Measurements from ENCODE around the gene CFAP73. TPM values are rescaled to one million over a fixed set of nuclear protein-coding genes. Genes with fewer than 3 reads are reported as not detected.

Gene CFAP73
- total and polyA plus RNA-seq, 10 of the 15 experiments (the other 5 are each of a cell fraction or from before 2014, with no cell fraction given), result 0.18 TPM; not detected in 9

- no peak for ATAC-seq
- H3K79me2 ChIP-seq (ENCODE audit: control insufficient read depth, insufficient read depth, low read length), result no peaks in the 10 kb centered on the region
- intact Hi-C loops (cut with micrococcal nuclease; ENCODE audit: unreplicated experiment) (loop anchor here (5.0 kb wide), 2 partner anchors 179 to 269 kb away; no protein-coding TSS in a partner anchor), in situ Hi-C loops (cut with MboI) (no loop called here)
- H3K27me3 ChIP-seq (replicated peaks in 1 of 2; ENCODE audit: control insufficient read depth in 2 of 2, insufficient read depth in 2 of 2, low read length in 1 of 2), result no peaks in the 10 kb centered on the region
- RAD21 ChIA-PET (ENCODE audit: unreplicated experiment), result interaction anchor here (1.0 to 4.3 kb wide), 8 partner anchors 14 to 272 kb away, joined by 3 to 29 read pairs (median 4); no protein-coding TSS in a partner anchor
- no peak overlapping the region for H3K27ac ChIP-seq (ENCODE audit: control insufficient read depth, insufficient read depth)
- H2AFZ ChIP-seq (ENCODE audit: control insufficient read depth, low read depth, low read length), result no peak overlapping the region
- no peak overlapping the region for H3K4me3 ChIP-seq
- H3K9me3 ChIP-seq (replicated peaks; ENCODE audit: control insufficient read depth, insufficient read depth, low read length), result no peaks in the 10 kb centered on the region; the same call in 2 of the 3 replicates
- no peak overlapping the region for H3K4me2 ChIP-seq (ENCODE audit: control insufficient read depth, insufficient read depth)
- CTCF ChIA-PET, result interaction anchor here (0.8 to 10.5 kb wide), 17 partner anchors 11 to 271 kb away, joined by 3 to 102 read pairs (median 9); partner anchors contain the start of gene RITA1
- POLR2A ChIA-PET, result no interaction called here
- H3K9ac ChIP-seq (ENCODE audit: control insufficient read depth, insufficient read depth, low read length), result no peak overlapping the region
- SMC1A ChIA-PET (ENCODE audit: uncharacterized antibody, unreplicated experiment), result interaction anchor here (0.6 to 6.8 kb wide), 9 partner anchors 8 to 271 kb away, joined by 3 to 66 read pairs (median 3); partner anchors contain the start of genes DDX54 and RITA1
- H3K36me3 ChIP-seq (ENCODE audit: control insufficient read depth in 2 of 2, insufficient read depth in 2 of 2, low read length in 1 of 2), result peaks cover 31 to 32% of the 10 kb centered on the region in 2 experiments
- TF ChIP-seq SIX5 (IDR thresholded peaks at IDR 0.05; ENCODE audit: low read depth, low read length, severe bottlenecking) (no peak), ZBTB11 (CRISPR knock-in tag; IDR thresholded peaks at IDR 0.05) (no peak), ZSCAN29 (IDR thresholded peaks at IDR 0.05) (no peak), TAF1 (IDR thresholded peaks at IDR 0.05; ENCODE audit: borderline replicate concordance, low read depth, low read length) (no peak), CTCF (IDR thresholded peaks at IDR 0.05 in 2 of 3, conservative IDR thresholded peaks at IDR 0.05 in 1 of 3; ENCODE audit: control insufficient read depth in 2 of 3, extremely low read depth in 1 of 3, insufficient read depth in 1 of 3, low read depth in 3 of 3, low read length in 3 of 3) (no peak)
- WGBS (ENCODE audit: insufficient coverage, insufficient replicate concordance, low lambda C conversion rate, missing lambda C conversion rate), result 95% methylated on average over 8 of the region's 9 CpGs
- BruUV-seq (replicated peaks), result no TSS peak
- no peaks in the 10 kb centered on the region for H4K20me1 ChIP-seq (ENCODE audit: control insufficient read depth, insufficient read depth)
- H3K4me1 ChIP-seq (ENCODE audit: control insufficient read depth, insufficient read depth, low read length), result peaks cover 19% of the 10 kb centered on the region
- DNase-seq (ENCODE audit: low read depth, low spot score), result no peak
- FAIRE-seq, result no peak
These were observed 22.0 kb downstream of the CFAP73 start for GRCh38 chr12:113171543-113171942.
